HFF-Myc (cell line): ENCODE results near the gene ZNF592.
"Not testable (repeated sequence)": the region's sequence is repeated elsewhere in the genome, so short reads cannot be mapped to it uniquely, and the experiment has no call there.

Source experiments
- DNase-seq: peaks from one replicate; pipeline ENCODE4 v3.0.0-alpha.2; 2011; ENCODE audit warnings: low read depth; ENCODE audit errors: extremely low read depth
- H3K4me3 ChIP-seq: replicated peaks from 2 replicates; pipeline ENCODE4 v1.5.1; 2011; ENCODE audit warnings: low read depth, mild to moderate bottlenecking, control low read depth, low read length
- TF ChIP-seq, protein P1 (sequence below): IDR thresholded peaks from 2 replicates; pipeline ENCODE4 v1.5.1; 2012; ENCODE audit warnings: mild to moderate bottlenecking, low read depth, low read length, control low read depth; ENCODE audit errors: missing control alignments

The ZNF592 gene

DNA sequence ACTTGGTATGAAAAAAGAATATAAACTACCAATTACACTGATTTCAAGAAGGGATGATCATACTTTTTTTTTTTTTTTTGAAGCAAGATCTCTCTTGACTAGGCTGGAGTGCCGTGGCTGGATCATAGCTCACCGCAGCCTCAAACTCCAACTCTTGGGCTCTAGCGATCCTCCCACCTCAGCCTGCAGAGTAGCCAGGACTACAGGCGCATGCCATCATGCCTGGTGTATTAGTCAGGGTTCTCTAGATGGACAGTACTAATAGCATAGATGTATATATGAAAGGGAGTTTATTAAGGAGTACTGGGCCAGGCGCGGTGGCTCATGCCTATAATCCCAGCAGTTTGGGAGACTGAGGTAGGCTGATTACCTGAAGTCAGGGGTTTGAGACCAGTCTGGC is 21.0 kb upstream of the ZNF592 start:
- TF ChIP-seq, protein P1, sequence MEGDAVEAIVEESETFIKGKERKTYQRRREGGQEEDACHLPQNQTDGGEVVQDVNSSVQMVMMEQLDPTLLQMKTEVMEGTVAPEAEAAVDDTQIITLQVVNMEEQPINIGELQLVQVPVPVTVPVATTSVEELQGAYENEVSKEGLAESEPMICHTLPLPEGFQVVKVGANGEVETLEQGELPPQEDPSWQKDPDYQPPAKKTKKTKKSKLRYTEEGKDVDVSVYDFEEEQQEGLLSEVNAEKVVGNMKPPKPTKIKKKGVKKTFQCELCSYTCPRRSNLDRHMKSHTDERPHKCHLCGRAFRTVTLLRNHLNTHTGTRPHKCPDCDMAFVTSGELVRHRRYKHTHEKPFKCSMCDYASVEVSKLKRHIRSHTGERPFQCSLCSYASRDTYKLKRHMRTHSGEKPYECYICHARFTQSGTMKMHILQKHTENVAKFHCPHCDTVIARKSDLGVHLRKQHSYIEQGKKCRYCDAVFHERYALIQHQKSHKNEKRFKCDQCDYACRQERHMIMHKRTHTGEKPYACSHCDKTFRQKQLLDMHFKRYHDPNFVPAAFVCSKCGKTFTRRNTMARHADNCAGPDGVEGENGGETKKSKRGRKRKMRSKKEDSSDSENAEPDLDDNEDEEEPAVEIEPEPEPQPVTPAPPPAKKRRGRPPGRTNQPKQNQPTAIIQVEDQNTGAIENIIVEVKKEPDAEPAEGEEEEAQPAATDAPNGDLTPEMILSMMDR, result no peak
- H3K4me3 ChIP-seq, result no peak overlapping the region
- no peak for DNase-seq

DNA sequence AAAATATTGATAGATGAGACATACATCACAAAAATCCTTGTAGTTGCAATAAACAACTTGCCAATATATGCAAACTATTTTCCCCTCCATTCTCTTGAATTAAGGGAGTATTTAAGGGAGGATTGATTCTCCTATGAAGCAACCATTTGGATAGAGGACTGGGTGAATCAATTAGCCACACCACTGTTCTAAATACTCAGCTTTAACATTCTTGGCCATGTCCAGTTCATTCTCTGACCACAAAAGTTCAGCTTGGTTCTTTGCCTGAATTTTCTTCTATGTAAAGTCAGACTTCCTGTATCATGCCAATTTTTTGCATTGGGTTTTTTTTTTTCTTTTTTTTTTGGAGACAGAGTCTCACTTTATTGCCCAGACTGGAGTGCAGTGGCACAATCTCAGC is 16.6 kb upstream of the ZNF592 start:
- DNase-seq, result no peak
- TF ChIP-seq, protein P1, result no peak

DNA sequence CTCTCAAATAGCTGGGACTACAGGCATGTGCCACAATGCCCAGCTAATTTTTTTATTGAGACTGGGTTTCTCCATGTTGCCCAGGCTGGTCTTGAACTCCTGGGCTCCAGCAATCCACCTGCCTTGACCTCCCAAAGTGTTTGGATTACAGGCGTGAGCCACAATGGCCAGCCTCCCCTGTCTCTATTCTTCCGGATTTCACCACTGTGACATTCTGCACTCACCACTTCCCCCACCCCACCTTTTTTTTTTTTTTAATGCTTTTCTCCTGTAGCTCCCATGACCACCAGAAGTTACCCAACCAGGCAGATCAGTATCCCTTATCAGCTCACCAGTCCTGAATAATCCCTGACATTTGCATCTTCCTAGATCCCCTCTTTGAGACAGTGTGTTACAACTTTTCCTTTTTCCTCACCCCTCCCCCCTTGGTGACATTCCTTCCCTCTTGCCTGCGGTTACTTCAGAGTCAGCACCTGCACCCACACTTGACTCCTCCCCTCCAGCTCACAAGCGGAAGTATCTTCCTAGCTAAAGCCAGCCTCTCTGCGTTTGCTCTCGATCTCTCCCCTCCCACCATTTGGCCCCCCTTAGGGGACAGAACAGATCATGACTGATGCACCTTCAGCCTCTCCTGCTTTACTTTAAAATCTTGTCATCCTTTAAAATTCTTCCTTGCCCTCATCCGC is 13.5 kb upstream of the ZNF592 start:
- no peak for DNase-seq
- TF ChIP-seq, protein P1, result no peak
- H3K4me3 ChIP-seq, result no peak overlapping the region

More for the DNA sequence above, 16.6 kb upstream of the ZNF592 start:
- H3K4me3 ChIP-seq, result no peak overlapping the region

DNA sequence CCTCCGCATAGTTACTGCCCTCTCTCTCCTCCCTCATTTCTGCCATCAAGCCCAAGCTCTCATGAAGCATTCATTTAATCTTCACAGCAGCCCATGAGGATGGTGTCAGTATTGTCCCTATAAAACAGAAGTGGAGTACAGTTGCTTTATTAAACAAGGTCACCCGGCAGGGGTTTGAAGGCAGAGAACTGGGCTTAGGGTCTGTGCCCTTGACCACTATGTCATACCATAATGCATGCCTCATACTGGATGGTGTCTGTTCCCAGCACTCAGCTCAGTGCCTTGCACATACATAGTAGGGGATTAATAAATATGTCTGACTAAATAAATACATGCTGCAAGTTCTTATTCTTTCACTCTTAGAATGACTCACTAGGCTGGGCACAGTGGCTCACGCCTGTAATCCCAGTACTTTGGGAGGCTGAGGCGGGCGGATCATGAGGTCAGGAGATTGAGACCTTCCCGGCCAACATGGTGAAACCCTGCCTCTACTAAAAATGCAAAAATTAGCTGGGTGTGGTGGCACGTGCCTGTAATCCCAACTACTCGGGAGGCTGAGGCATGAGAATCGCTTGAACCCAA is 12.8 kb upstream of the ZNF592 start:
- not testable (repeated sequence) for DNase-seq, H3K4me3 ChIP-seq

DNA sequence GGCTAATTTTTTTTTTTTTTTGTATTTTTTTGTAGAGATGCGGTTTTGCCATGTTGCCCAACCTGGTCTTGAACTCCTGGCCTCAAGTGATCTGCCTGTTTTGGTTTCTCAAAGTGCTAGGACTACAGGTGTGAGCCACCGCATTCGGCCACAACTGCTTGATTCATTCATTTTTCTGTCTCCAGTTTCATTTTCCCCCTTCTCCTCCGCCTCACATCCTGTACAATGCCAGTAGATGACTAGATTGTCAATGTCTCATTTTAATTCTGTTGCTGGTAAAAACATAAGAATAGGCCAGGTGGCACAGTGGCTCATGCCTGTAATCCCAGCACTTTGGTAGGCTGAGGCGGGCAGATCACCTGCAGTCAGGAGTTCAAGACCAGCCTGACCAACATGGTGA is 12.0 kb upstream of the ZNF592 start:
- TF ChIP-seq, protein P1, result no peak
- H3K4me3 ChIP-seq, result no peak overlapping the region
- DNase-seq, result no peak

DNA sequence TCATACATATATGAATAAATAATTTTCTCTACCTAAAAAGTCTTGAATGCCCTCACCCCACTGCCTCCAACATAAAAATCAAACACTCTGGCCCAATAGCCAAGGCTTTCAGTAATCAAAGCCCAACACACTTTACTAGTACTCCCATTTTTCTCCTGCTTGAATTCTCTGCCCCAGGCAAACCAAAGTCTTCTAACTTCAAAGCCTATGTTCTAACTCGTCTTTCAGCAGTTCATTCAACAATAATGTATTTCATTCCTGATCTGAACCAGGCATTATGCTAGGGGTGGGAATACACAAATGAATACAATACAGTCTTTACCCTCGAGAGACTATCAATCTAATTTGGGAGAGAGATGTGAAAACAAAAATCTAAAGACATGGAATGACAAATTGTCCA is 11.4 kb upstream of the ZNF592 start:
- no peak overlapping the region for H3K4me3 ChIP-seq
- no peak for DNase-seq
- TF ChIP-seq, protein P1, result no peak

DNA sequence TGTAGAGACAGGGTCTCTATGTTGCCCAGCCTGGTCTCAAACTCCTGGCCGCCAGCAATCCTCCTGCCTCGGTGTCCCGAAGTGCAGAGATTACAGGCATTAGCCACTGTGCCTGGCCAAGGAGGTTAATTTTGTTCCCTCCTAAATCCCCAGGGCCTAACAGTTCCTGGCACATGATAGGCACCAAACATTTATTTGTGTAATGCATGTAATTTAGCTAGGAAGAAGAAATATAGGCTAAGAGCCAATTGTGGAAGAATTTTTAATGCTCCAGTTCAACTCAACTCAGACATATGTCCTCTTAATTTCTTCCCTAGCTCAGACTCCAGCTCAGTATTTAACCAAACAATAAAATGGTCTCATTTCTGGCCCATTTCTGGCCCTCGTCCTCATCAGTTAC is 7.7 kb upstream of the ZNF592 start:
- H3K4me3 ChIP-seq, result no peak overlapping the region
- TF ChIP-seq, protein P1, result no peak
- no peak for DNase-seq
